Epithelial cell of prostate (primary cell): ENCODE data around the gene KHNYN.
"Not testable (repeated sequence)": the region's sequence is repeated elsewhere in the genome, so short reads cannot be mapped to it uniquely, and the experiment has no call there.

Source experiments
- DNase-seq: peaks from one replicate; pipeline ENCODE4 v3.0.0-alpha.2; 2011; ENCODE audit warnings: low read depth, low spot score
- H3K27ac ChIP-seq: fragments of 450-650 bp; 2 replicates; pipeline ENCODE4 v1.5.1; 2017; ENCODE audit warnings: mild to moderate bottlenecking

KHNYN gene

DNA sequence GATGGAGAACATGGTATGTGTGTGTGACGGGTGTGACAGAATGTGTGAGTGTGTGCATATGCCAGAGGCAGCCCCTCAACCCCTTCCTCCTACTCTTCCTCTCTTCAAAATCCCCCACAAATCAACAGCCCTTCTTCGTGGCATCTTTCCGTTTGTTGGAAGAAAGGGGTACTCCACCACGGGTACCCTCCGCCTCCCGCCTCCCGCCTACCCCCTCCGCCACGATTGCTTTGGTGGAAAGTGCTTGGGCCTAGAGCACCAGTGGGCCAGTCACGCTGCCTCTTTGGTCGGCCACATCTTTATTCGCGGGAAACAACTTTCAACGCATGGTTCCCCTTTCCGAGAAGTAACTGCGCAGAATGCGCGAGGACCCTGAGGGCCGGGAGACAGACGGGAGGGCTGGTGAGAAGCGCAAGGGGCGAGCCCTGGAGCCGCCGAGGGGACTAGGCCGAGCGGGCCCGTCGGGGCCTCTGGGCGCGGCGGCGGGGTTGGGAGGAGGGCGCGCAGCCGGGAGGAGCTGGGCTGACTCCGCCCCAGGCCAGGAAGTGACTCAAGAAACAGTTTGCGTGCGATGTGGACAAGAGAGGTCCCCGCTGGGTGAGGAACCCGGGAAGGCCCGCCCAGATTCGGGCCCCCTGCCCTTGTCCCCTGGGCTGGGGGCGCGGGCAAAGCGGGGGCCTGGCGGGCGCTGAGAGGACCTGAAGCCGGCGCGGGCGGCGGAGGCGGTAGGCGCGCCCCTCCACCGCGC is at the start of gene KHNYN, which contains the start of gene CBLN3:
KHNYN (plus strand) TSS at position 560 of the 748 bp plus-strand sequence. CDS start 777 bp downstream, outside the sequence.
CBLN3 (minus strand) TSS at position 274 of the 748 bp plus-strand sequence. CDS start 614 bp downstream, outside the sequence.
- peak within 1 kb of the TSS; percentile 96 for H3K27ac ChIP-seq
- peak; percentile 49 for DNase-seq

DNA sequence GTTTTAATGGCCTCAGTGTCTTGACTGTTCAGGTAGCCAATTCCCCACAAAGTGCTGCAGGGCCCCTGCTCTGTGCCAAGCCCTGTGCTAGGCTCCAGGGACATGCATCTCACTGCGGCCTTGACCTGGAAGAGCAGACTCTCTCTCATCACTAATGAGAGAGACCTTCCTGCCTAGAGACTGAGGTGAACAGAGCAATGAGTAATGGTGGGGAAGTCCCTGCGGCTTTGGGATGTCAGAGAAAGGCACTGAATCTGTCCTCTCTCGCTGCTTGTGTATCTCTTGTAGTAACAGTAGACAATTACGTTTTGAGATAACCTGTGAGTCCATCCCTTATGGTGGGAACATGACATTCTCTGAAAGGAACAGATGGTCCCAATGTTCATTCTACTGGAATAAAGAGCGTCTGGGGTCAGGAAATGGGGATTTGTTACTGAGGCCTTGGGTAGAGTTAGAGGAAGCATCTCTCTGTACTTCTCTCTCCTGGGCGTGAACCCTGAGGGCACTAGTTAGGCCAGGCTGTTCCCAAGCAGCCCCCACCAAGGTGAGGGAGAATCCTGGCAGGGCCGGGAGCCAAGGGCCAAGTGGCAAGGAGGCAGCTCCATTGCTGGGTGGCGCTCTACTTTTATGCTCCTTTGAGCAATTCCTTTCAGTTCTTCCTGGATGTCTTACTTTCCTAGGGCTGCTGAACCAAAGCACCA is 48.2 kb upstream of the KHNYN start:
- DNase-seq: no peak

DNA sequence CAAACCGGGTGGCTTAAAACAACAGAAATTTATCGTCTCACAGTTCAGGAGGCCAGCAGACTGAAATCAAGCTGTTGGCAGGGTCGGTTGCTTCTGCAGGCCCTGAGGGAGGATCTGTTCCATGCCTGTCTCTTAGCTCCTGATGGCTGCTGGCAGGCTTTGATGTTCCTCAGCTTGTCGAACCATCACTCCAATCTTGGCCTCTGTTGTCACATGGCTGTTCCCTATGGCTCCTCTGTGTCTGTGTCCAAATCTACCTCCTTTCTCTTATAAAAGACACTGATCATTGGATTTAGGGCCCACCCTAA is 47.7 kb upstream of the KHNYN start:
- no peak overlapping the region for H3K27ac ChIP-seq
- no peak for DNase-seq

More for the DNA sequence above, 48.2 kb upstream of the KHNYN start:
- no peak overlapping the region for H3K27ac ChIP-seq

DNA sequence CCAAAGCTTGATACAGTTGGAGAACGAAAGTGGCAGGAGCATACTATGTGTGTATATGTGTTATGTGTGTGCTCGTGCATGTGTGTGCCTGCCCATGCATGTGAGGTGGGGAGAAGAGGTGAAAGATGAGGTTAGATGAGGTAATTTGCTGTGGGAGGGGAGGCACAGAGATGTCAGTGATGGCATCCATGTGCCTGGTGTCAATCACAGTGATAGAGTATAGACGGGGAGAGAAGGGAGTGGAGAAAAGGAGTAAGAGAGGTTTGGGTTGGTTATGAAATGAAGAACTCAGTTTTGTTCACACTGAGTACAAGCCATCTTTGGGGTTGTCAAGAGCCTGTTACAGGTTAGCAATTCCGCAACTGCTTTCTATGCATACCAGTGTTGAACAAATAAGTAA is 45.6 kb upstream of the KHNYN start:
- H3K27ac ChIP-seq: no peak overlapping the region
- DNase-seq: no peak

DNA sequence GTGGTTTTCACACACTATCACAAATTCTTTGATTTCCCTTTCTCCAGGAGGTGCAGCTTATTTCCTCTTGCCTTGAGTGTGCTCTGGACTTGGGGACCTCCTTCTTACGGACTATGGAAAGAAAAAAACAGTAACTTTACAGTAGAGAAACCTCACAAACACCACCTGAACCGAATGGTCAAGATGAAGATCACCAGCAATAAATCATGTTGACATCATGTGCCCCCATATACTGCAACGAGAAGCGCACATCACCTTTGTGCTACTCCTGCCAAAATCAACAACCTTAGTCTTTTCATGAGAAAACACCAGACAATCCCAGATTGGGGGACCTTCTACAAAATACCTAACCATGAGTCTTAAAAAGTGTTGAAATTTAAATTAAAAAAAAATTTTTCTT is 44.2 kb upstream of the KHNYN start:
- no peak for DNase-seq
- H3K27ac ChIP-seq: no peak overlapping the region

DNA sequence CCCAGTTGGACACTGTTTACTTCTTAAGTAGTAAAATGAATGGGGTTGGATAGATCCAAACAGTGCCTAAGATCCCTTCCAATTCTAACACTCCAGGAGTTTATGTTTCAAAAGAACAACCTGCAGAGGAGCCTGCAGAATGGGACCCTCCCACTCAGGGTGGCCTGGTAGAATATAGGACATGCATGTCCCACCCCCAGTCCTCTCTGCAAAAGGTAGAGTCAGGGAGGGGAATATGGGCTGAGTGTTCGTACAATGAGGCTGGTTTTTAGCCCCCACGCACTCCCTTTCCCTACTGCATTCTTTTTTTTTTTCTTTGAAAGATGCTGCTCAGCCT is 42.8 kb upstream of the KHNYN start:
- H3K27ac ChIP-seq: no peak overlapping the region
- no peak for DNase-seq

DNA sequence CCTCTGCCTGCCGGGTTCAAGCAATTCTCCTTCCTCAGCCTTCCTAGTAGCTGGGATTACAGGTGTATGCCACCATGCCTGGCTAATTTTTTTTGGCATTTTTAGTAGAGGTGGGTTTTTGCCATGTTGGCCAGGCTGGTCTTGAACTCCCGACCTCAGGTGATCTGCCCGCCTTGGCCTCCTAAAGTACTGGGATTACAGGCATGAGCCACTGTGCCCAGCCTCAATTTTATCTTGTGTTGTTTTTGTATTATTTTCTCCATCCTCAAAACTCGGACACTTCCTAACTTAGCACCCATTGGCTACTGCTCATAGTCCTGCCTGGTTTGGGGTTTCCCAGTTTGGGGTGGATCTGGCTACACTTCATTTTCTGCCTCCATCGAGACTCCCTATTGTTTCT is 42.2 kb upstream of the KHNYN start:
- H3K27ac ChIP-seq, DNase-seq: not testable (repeated sequence)

DNA sequence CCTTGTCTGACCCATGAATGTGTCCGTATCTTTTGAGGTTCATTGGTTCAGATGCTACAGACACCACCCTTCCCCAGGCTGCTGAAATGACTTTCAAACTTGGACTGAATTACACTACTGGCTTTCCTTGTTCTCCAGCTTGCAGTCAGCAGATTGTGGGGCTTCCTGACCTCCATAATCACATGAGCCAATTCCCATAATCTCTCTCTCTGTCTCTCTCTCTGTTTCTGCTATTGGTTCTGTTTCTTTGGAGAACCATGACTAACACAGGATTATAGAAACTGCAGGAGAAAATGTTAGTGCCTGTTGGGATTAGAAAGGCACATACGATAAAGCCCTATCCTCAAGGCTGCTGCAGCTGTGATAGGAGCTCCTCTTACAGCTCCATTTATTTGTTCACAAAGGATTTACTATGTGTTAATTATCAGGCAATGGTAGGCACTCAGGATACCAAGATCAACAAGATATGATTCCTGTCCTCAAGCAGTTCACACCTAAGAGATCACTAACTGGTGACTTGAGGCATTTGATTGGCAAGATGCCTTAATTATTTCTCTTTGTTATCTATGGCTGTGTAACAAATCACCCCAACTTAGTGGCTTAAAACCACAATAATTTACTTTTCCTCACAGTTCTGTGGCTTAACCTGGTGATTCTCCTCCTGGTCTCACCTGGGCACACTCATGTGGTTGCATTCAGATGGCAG is 41.1 kb upstream of the KHNYN start:
- DNase-seq: no peak
- H3K27ac ChIP-seq: no peak overlapping the region

DNA sequence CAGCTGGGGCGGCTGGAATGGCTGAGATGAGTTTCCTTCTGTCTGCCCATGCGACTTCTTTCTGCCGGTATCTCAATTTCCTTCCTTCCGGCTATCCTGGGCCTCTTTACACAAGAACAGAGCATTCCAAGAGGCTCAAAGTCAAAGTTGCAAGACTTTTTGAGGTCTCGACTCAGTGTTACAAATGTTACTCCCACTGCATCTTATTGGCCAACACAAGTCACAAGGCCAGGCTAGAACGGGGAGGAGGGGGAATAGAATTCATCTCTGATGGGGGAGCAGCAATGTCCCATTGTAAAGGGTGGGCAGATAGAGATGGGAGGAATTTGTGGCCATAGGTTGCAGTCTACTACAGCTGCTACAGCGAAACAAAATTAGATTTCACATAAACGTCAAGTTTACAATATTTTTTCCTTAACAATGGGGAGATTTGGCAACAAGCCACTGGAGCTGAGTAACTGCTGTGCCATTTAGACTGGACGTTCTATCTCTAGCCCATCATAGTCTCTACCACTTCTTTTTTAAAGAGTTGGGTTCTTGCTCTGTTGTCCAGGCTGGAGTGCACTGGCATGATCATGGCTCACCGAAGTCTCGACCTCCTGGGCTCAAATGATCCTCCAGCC is 40.4 kb upstream of the KHNYN start:
- H3K27ac ChIP-seq: no peak overlapping the region
- DNase-seq: no peak

DNA sequence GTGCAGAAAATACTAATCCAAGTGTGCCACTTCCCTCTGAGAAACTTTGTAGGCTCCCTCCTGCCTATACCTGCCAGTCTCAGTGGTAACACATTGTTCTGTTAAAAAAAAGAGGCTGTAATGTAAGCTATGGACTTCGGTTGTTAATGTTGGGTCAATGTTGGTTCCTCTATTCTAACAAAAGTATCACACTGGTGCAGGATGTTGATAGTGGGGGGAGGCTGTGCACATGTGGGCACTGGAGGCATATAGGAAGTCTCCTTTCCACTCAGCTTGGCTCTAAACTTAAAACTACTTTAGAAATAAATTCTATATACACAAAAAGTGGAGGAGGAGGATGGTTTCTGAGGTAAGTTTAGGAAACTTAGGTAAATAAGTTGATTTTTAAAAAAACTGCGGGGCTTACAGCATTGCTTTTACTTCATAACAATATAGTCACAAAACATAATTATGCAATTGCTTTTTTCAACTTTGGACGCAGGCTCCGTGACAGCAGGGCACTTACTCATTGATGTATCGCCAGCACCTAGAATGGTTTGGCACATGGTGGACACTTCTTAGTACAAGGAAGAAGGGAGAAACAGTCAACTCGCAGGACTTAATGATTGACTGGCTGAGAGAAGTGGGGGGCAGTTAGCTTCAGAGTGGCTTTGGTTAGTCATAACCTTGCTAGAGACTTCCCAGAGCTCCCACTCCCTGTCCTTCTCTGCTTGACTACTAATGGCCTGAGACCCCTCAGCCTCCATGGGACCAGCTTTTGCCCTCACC is 38.9 kb upstream of the KHNYN start:
- H3K27ac ChIP-seq: peak overlapping the region; percentile 97
- no peak for DNase-seq

DNA sequence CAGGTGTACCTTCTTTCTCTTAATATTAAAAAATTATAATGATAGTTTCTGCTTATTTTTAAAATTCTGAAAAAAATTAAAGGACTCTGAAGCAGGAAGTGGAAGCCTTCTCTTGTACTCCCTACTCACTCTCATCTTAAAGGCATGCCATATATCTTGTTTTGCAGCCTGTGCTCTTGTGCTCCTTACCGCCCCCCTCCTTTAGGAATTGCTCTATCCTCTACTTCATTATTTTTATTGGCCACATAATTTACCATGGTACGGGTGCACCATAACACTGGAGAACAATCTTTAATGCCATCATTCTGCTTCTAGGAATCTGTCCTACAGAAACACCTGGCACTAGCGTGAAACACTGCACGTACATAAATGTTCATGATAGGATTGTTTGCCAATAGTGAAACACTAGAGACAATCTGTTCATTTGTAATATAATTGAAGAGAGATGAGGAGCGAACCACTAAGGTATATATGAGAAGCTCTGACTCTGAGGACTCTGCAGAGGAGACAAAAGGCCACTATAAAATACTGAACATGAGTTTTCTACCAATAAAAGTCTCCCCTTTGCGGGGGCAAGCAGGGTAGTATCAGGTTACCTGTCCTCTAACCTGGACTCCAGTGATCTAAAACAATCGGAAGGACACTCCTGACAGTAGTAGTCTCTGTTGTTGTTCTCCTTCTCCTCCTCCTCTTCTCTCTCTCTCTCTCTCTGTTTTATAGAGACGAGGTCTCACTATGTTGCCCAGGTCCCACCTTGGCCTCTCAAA is 37.2 kb upstream of the KHNYN start:
- peak; percentile 68 for DNase-seq
- peak overlapping the region; percentile 97 for H3K27ac ChIP-seq

DNA sequence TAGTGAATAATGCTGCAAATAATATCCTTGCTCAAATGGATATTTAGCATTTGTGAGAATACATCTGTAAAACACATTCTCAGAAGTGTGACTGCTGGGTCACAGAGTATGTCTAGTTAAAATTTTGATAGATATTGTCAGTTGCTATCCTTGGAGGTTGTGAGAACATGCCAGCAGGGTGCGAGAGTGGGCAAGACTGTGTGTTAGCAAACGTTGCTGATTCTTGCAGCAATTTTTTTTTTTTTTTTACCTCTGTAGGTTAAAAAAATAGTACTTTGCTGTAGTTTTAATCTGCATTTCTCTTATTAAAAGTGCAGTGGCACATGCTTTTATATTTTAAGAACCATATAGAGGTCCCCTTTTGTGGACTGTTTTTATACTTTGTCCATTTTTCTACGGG is 35.5 kb upstream of the KHNYN start:
- H3K27ac ChIP-seq: peak overlapping the region; percentile 97
- DNase-seq: no peak

DNA sequence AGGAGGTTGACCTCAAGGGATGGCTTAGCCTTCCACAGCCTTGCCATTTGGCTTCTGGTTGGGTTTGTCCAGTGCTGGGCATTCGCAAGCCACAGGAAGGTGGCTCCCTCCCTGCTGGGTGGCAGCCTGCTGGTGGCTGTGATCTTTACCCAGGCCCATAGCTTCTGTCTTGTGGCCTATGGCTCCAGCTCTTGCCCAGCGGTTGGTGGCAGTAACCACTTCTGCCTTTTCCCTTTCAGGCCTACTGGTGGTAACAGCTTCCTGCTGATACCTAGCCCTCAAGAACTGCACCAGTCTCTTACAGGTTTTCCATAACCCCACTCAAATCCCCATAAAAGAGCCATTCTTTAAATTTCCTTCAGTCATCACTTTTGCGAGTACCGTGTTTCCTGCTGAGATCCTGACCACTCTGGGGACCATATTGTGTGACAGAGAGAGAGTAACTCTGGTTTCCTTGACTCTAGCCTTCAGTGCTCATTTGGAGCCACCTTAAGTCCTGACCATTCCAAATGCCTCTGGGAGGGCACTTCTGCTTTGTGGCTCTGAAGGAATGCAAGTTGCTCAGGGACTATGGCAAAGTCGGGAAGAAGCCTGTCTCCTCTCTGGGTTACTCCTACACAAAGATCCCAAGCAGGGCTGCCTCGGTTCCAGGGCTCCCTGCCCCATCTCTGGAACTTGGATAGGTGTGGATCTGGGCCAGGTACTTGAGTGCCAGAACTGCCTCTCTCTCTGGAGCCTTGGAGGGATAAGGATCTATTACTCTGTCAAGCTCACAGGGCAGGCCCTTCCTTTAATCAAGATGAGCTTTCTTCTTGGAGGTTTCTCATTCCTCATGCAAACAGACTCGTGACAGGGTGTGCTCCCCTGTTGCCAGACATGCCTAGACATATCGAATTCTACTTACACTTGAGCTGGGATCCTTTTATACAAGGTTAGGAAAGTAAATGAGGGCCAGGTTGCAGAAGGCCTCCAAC is 33.9 kb upstream of the KHNYN start:
- peak overlapping the region; percentile 97 for H3K27ac ChIP-seq
- peak; percentile 71 for DNase-seq

DNA sequence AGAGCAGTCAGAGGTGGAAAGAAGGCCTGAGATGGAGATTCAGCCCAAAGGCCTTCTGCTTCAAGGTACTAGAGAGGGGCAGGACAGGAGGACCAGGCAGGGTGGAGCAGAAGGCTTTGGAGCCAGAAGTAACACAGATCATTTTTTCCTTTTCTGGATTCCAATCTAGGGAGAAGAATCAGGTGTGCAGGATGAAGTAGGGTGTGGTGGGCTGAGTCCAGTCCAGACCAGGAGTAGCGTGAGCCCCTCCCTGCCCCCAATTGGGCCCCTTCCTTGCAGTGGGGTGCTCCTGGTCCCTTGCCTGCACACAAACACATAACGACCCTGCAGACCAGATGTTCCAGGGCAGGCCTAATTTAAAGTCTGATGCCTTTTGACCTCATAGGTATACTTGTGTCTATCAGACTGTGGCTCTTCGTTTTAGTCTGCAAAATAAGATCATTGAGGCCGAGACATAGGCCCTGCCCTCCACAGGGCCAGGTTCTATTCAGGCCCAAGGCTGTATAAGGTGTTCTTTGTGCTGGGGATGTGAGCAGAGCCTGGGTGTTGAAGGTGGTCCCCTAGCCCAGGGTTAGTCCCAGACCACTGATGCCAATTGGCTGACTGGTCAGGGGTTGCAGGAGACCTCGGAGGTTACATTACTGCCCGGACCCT is 32.0 kb upstream of the KHNYN start:
- DNase-seq: no peak
- H3K27ac ChIP-seq: peak overlapping the region; percentile 97

DNA sequence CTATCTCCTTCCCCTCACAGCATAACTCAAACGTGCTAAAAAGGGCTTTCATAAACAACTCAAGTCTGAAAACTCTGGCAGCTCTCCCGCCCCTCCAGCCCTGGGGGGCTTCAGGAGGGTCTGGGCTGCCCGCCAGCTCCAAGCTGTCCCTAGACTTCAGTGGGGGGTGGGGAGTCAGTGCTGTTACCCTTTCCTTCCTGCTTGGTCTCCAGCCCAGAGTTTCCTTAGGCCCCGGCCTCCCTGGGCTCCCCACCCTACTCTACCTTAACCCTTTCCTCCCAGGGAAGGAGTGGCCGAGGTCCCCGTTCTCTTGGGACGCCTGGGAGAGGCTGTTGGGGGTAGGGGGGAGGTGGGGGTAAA is 31.5 kb upstream of the KHNYN start:
- DNase-seq: no peak

DNA sequence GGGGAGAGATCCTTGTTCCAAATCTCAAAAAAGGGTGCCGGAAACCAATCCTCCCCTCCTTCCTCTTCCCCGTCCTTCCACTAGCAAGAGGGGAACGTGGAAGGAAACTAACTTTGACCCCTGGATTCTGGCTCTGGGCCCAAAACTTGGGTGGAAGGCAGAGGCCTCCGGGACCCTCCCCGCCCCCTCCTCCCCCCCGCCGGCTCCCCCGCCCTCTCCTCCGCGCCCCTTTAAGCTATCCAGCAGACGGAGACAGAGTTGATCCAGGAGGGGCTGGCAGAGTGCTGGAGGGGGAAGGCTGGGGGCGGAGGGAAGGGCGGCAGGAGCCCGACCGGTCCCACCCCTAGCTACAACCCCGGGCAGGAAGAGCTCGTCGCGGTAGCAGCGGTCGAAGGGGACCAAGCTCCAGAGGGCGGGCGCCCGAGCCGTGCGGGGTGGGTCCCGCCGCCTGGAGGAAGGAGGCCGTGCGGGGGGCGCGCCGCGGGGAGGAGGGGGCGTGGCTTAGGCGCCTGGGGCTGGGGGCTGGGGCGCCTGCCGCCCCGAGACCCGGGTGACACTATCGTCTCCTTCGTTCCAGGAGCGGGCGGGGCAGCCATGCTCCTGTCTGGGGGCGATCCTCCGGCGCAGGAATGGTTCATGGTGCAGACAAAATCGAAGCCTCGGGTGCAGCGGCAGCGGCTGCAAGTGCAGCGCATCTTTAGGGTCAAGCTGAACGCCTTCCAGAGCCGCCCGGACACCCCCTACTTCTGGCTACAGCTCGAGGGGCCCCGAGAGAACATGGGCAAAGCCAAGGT is 30.9 kb upstream of the KHNYN start, which contains the start of gene NYNRIN:
NYNRIN (plus strand) TSS at position 351 of the 794 bp plus-strand sequence; CDS start at position 595, 244 bp downstream.
- no peak for DNase-seq
- H3K27ac ChIP-seq: peak within 1 kb of the TSS; percentile 97

More for the DNA sequence above, 31.5 kb upstream of the KHNYN start:
- peak overlapping the region; percentile 97 for H3K27ac ChIP-seq

DNA sequence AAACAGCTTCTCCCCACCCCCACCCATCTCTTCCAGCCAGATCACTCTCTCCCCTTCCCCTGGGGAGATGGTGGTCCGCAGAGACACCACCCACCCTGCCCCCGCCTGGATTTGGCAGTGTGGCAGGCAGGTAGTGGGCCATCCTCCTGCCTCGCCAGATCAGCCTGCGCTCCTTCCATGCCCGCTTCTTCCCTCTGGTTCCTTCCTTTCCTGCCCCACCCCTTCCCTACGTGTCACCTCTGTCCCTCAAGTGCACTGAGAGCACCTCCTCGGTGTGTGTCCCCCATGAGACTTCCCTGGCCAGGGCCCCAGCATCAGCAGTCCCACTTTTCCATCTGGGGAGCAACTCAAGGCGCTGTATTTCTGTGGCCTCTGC is 30.3 kb upstream of the KHNYN start:
- no peak for DNase-seq
- H3K27ac ChIP-seq: peak overlapping the region; percentile 97
